ENCODE measurements around the gene BABAM1.

- TF ChIP-seq CTCF (IDR thresholded peaks at IDR 0.05) (no peak), POLR2AphosphoS5 (IDR thresholded peaks at IDR 0.05) (no peak), POLR2A (IDR thresholded peaks at IDR 0.05) (no peak), EP300 (IDR thresholded peaks at IDR 0.05) (no peak)
Measured at GRCh38 chr19:17320435-17320834, 53.2 kb downstream of the BABAM1 start.

All from upper lobe of left lung (tissue), 4 donors.